Activated CD4-positive, alpha-beta T cell treated with anti-CD3 and anti-CD28 coated beads for 36 hours (primary cell): ENCODE results near the gene KRT6C. TPM values are rescaled to one million over a fixed set of nuclear protein-coding genes. Genes with fewer than 3 reads are reported as not detected.
A peak's percentile ranks its signal among the peaks of the same experiment; 100 is the strongest.
"Not testable (repeated sequence)": the region's sequence is repeated elsewhere in the genome, so short reads cannot be mapped to it uniquely, and the experiment has no call there.

Experiments used
- ATAC-seq: fragments of 200-7000 bp; cut with Tn5 transposase; one replicate; pipeline ENCODE4 v1.10.0; 2021; ENCODE audit warnings: mild to moderate bottlenecking, moderate library complexity
- CTCF ChIA-PET: fragments of 350-600 bp; sonication (Branson Sonifier 250); formaldehyde crosslinking; loops from one replicate; lab custom pipeline; 2021; ENCODE audit warnings: antibody characterized with exemption; lab: Charles Lee
- POLR2A ChIA-PET: fragments of 350-600 bp; sonication (Branson Sonifier 250); formaldehyde crosslinking; loops from one replicate; lab custom pipeline; 2021; ENCODE audit warnings: antibody characterized with exemption, inconsistent platforms; lab: Charles Lee
- DNase-seq: peaks from one replicate; pipeline ENCODE4 v3.0.0-alpha.2; 2020
- H3K27ac Mint-ChIP-seq: one replicate; pipeline ENCODE4 v1.8.0; 2021; ENCODE audit warnings: mixed read lengths
- H3K27me3 Mint-ChIP-seq: one replicate; pipeline ENCODE4 v1.8.0; 2021; ENCODE audit warnings: mixed read lengths
- H3K36me3 Mint-ChIP-seq: one replicate; pipeline ENCODE4 v1.8.0; 2021; ENCODE audit warnings: low read depth, mixed read lengths
- H3K4me1 Mint-ChIP-seq: one replicate; pipeline ENCODE4 v1.8.0; 2021; ENCODE audit warnings: mixed read lengths
- H3K4me3 Mint-ChIP-seq: one replicate; pipeline ENCODE4 v1.8.0; 2021; ENCODE audit warnings: mild to moderate bottlenecking, moderate library complexity, mixed read lengths
- H3K9me3 Mint-ChIP-seq: one replicate; pipeline ENCODE4 v1.8.0; 2021; ENCODE audit warnings: low read depth, mixed read lengths
- intact Hi-C, 2 experiments: fragments of 100-400 bp; cut with DNase I in 1 of 2; cut with micrococcal nuclease in 1 of 2; formaldehyde crosslinking; loops; one replicate each; pipeline versions ENCODE4 v1.14.2 to v1.15.1; 2022 to 2024; cut with DNase I, micrococcal nuclease
- total RNA-seq, 2 experiments: library from RNA; stranded (reverse); gene quantifications; one replicate each; pipeline ENCODE4 v1.2.3, GENCODE V29; 2021

The KRT6C gene
- total RNA-seq, 2 experiments from 2014 or later, result not detected

DNA sequence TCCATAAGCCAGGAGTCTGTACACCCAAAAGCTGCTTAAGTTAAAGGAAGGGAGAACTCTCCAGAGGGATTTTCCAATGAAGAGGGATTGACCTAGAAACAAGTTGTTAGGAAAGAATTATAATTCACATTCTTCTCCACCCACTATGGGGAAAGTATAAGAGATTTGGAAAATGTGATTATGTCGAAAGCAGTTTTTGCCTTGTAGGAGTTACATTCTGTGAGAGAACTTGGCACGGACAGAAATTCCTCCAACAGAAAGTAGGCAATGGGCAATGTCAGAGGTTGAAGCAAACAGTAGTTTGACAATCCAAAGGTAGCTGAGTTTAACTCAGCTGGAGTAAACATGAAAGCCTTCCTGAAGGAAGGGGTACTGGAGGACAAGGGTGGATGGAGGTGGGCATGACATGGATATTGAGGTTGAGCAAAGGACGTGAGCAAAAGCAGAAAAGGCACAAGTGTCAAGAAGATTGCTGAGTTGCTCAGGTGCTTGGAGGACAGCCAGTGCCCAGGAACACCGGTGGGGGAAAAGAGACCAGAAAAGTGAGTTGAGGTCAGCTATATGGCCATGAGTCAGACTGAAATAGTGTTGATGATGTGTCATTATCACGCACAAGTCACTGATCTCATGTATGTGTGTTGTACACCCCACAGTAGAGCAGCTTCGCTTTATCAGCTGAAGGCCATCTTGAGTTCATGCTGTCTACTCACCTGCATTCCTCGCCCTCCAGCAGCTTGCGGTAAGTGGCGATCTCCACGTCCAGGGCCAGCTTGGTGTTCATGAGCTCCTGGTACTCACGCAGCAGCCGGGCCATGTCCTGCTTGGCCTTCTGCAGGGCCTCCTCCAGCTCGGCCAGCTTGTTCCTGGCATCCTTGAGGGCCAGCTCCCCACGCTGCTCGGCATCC is 42.6 kb upstream of the KRT6C start:
- CTCF ChIA-PET, result interaction anchor here (0.6 kb wide), 1 partner anchor 102 kb away, joined by 3 read pairs; no protein-coding TSS in a partner anchor
- Mint-ChIP-seq H3K4me1 (no peaks in the 10 kb centered on the region), H3K27ac (no peak overlapping the region), H3K4me3 (no peak overlapping the region), H3K27me3 (peaks cover 5% of the 10 kb centered on the region), H3K36me3 (no peaks in the 10 kb centered on the region), H3K9me3 (peaks cover 7% of the 10 kb centered on the region)
- POLR2A ChIA-PET, result interaction anchor here (0.5 kb wide), 1 partner anchor 1081 kb away, joined by 7 read pairs; no protein-coding TSS in a partner anchor
- DNase-seq, result no peak
- intact Hi-C loops, result no loop called here
- no peak for ATAC-seq

DNA sequence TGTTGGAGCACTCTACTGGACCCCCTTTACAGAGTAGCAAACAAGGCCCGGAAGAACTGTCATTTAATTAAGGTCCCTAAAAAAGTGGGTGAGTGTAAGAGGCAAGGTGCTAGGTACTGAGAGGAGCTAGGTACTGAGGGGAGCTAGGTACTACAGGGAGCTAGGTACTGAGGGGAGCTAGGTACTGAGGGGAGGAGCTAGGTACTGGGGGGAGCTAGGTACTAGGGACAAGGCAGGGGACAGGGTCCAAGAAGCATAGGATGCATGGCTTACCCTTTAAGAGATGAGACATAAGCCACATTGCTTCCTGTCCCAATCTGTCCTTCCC is 41.7 kb upstream of the KRT6C start:
- no peaks in the 10 kb centered on the region for H3K36me3 Mint-ChIP-seq
- peaks cover 5% of the 10 kb centered on the region for H3K27me3 Mint-ChIP-seq
- ChIA-PET POLR2A (no interaction called here), CTCF (no interaction called here)
- ATAC-seq (no peak), DNase-seq (no peak)
- no peak overlapping the region for H3K4me3 Mint-ChIP-seq
- H3K4me1 Mint-ChIP-seq, result no peaks in the 10 kb centered on the region
- no peak overlapping the region for H3K27ac Mint-ChIP-seq
- intact Hi-C loops, result no loop called here
- H3K9me3 Mint-ChIP-seq, result peaks cover 7% of the 10 kb centered on the region

DNA sequence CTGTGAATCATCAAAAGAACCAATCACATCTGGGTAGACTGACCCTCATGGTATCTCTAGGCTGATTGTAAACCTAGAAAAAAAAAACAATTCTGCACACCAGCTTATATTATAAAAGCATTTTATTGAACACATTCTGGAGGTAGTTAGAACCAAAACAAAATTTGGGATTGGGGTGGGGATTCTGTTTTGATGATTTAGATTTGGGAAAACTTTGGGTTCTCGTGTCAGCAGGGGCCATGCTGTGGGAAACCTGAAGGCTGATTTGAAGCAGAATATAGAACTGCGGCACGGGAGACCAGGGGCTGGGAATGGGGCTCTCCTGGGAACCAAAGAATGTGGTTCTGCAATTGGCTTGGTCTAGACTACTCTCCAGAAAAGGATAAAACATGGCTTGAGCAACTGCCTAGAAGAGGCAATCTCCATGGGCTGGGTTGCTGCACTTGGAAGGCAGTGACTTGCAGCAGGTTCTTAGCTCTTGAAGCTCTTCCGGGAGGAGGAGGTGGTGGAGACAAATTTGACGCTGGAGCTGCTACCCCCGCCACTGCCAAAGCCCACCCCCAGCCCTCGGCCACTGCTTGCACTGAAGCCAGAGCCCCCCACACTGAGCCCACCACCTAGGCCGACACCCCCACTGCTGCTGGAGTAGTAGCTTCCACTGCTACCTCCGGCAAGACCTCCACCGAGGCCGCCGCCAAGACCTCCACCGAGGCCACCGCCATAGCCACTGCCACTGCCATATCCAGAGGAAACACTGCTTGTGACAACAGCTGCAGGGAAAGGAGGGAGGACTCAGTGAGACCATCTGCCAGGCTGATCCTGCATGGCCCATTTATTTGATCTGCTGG is 41.1 kb upstream of the KRT6C start:
- Mint-ChIP-seq H3K27ac (no peak overlapping the region), H3K4me3 (no peak overlapping the region), H3K27me3 (peaks cover 8% of the 10 kb centered on the region), H3K36me3 (no peaks in the 10 kb centered on the region), H3K9me3 (peaks cover 9% of the 10 kb centered on the region), H3K4me1 (no peaks in the 10 kb centered on the region)
- DNase-seq (no peak), ATAC-seq (no peak)
- CTCF ChIA-PET, result interaction anchor here (1.2 kb wide), 1 partner anchor 119 kb away, joined by 4 read pairs; no protein-coding TSS in a partner anchor
- POLR2A ChIA-PET, result no interaction called here
- intact Hi-C loops, result no loop called here

DNA sequence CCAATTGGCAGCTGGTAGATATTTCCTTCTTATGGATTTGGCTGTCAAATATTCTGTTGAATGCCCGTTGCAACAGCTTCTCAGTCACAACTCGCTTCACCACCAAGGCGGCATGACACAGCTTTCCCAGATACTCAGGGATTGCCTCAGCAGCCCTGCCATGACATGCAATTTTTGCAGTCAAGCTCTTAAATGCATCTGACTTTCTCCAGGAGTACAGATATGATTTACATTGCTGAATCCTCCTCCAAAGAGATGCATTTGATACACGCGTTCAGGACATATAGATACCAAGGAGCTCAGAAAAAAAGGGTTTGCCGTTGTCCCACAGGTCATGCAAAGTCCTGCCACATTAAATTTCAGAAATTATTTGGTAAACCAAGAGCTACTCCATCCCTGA is 40.1 kb upstream of the KRT6C start:
- intact Hi-C loops, result no loop called here
- no peak for ATAC-seq
- Mint-ChIP-seq H3K27ac (no peak overlapping the region), H3K4me3 (no peak overlapping the region), H3K27me3 (peaks cover 9% of the 10 kb centered on the region), H3K9me3 (peaks cover 9% of the 10 kb centered on the region), H3K36me3 (no peaks in the 10 kb centered on the region), H3K4me1 (no peaks in the 10 kb centered on the region)
- ChIA-PET CTCF (interaction anchor here (1.2 kb wide), 1 partner anchor 118 kb away, joined by 4 read pairs; no protein-coding TSS in a partner anchor), POLR2A (no interaction called here)
- no peak for DNase-seq

DNA sequence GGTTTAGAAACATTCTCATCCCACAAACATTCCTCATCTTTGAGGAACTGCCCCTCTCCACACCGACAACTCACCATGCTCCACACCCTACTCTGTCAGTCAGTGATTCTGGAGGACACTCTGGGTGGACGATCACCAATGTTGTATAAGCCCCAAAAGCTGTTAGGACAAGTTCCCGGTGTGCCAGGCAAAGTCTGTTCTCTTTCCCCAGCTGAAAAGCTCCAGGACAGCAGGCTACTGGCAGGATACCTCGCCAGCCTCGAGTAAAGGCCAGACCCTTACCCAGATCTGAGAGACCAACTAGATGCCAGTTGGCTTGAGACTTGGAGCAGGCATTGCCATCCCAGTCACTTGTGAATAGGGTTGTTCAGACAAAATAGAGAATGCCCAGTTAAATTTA is 34.6 kb upstream of the KRT6C start:
- intact Hi-C loops, result loop anchor here (5.0 to 10.0 kb wide), 2 partner anchors 113 to 136 kb away; no protein-coding TSS in a partner anchor
- ChIA-PET CTCF (interaction anchor here (0.6 kb wide), 1 partner anchor 1313 kb away, joined by 3 read pairs; no protein-coding TSS in a partner anchor), POLR2A (no interaction called here)
- H3K9me3 Mint-ChIP-seq, result peaks cover 9% of the 10 kb centered on the region
- no peak overlapping the region for H3K27ac Mint-ChIP-seq
- no peaks in the 10 kb centered on the region for H3K4me1 Mint-ChIP-seq
- H3K36me3 Mint-ChIP-seq, result no peaks in the 10 kb centered on the region
- H3K27me3 Mint-ChIP-seq, result peaks cover 27% of the 10 kb centered on the region
- ATAC-seq, result no peak
- H3K4me3 Mint-ChIP-seq, result no peak overlapping the region
- no peak for DNase-seq

DNA sequence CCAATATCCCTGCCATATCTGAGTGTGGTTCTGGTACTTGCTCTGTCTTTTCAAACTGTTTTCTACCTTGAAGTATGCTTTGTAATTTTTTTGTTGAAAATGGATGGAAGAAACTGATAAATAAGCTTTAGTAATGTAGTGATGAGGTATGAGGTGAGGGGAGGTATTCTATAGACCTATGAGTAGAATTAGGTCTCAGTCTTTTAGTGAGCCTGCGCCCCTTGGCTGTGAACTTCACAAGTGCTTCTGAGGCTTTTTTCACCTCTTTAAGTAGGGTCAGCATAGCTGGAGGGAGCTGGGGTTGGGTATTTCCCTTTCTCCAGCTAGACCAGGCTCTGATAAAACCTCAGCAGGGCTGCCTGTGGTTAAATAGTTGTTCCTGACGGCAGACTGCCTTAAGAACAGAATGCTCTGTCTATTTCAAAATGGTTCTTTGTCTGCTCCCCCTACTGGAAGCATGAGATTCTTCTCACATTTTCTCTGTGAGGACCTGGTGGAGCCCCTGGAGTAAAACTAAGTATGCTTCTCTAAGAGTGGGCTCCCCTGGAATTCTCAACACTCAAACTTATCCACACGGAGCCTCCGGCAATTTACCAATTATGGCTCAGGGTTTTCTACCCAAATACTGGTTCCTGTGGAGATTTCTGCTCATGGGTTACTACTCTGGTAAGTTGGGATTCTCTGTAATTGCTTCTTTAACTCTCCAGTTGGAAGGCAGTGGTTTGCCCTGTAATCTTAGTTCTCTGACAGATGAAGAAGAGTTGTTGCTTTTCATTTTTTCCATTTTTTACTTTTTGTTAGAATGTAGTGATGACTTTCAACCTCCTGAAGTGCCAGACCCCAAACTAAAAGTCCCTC is 33.5 kb upstream of the KRT6C start:
- Mint-ChIP-seq H3K27ac (no peak overlapping the region), H3K27me3 (peaks cover 24% of the 10 kb centered on the region), H3K36me3 (no peaks in the 10 kb centered on the region), H3K9me3 (peaks cover 9% of the 10 kb centered on the region), H3K4me1 (no peaks in the 10 kb centered on the region), H3K4me3 (no peak overlapping the region)
- CTCF ChIA-PET, result interaction anchor here (0.6 to 1.3 kb wide), 4 partner anchors 74 to 1314 kb away, joined by 3 to 5 read pairs (median 3); no protein-coding TSS in a partner anchor
- DNase-seq (no peak), ATAC-seq (peak; percentile 58)
- intact Hi-C loops, result loop anchor here (5.0 to 10.0 kb wide), 2 partner anchors 112 to 135 kb away; no protein-coding TSS in a partner anchor
- POLR2A ChIA-PET, result no interaction called here

DNA sequence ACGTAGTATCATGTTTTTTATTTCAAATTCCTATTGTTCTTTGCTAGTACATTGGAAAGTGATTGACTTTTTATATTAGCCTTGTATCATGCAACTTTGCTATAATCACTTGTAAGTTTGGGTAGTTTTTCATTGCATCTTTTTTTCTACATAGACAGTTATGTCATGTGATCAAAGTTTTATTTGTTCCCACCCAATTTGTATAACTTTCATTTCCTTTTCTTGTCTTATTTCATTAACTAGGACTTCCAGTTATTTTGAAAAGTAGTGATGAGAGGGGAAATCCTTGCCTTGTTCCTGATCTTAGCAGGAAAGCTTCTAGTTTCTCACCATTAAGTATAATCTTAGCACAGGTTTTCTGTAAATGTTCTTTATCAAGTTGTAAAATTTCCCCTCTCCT is 29.3 kb upstream of the KRT6C start:
- CTCF ChIA-PET, result no interaction called here
- no peak overlapping the region for H3K27ac Mint-ChIP-seq
- no peaks in the 10 kb centered on the region for H3K9me3 Mint-ChIP-seq
- intact Hi-C loops, result loop anchor here in 1 of 2 experiments (10.0 kb wide), 1 partner anchor 108 kb away; no protein-coding TSS in a partner anchor
- DNase-seq (no peak), ATAC-seq (no peak)
- H3K4me3 Mint-ChIP-seq, result no peak overlapping the region
- H3K4me1 Mint-ChIP-seq, result no peaks in the 10 kb centered on the region
- H3K36me3 Mint-ChIP-seq, result no peaks in the 10 kb centered on the region
- peaks cover 16% of the 10 kb centered on the region for H3K27me3 Mint-ChIP-seq
- POLR2A ChIA-PET, result no interaction called here

DNA sequence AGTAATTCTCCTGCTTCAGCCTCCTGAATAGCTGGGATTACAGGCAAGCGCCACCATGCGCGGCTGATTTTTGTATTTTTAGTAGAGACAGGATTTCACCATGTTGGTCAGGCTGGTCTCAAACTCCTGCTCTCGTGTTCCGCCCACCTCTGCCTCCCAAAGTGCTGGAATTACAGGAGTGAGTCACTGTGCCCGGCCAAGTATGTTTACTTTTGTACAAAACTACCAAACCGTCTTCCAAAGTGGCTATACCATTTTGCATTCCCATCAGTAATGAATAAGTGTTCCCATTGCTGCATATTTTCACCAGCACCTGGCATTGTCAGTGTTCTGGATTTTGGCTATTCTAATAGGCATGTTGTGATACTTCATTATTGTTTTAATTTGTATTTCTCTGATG is 27.9 kb upstream of the KRT6C start:
- ChIA-PET POLR2A (no interaction called here), CTCF (no interaction called here)
- Mint-ChIP-seq H3K27me3 (peaks cover 8% of the 10 kb centered on the region), H3K4me1 (no peaks in the 10 kb centered on the region), H3K36me3 (no peaks in the 10 kb centered on the region), H3K9me3 (no peaks in the 10 kb centered on the region), H3K27ac (no peak overlapping the region), H3K4me3 (no peak overlapping the region)
- DNase-seq (no peak), ATAC-seq (no peak)
- intact Hi-C loops, result loop anchor here in 1 of 2 experiments (10.0 kb wide), 1 partner anchor 107 kb away; no protein-coding TSS in a partner anchor

DNA sequence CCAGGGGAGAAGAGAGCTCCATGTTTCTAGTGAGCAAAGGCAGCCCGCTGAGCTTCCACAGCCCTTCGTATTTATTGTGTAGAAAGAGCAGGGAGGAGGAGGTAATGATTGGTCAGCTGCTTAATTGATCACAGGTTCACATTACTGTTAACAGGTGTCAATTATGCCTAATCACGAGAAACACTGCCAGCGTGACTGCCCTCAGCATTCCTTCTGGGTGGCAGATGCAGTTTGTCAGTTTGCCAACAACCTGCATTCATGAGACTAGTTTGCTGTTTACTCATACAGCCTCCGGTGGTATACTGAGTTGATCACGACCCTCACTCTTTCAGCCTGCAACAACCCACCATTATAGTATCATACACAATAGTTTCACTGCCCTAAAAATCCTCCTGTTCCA is 27.0 kb upstream of the KRT6C start:
- POLR2A ChIA-PET, CTCF ChIA-PET, H3K27me3 Mint-ChIP-seq, H3K36me3 Mint-ChIP-seq, H3K4me1 Mint-ChIP-seq, H3K9me3 Mint-ChIP-seq, H3K4me3 Mint-ChIP-seq, H3K27ac Mint-ChIP-seq, ATAC-seq, DNase-seq: not testable (repeated sequence)
- intact Hi-C loops, result loop anchor here in 1 of 2 experiments (10.0 kb wide), 1 partner anchor 106 kb away; no protein-coding TSS in a partner anchor

DNA sequence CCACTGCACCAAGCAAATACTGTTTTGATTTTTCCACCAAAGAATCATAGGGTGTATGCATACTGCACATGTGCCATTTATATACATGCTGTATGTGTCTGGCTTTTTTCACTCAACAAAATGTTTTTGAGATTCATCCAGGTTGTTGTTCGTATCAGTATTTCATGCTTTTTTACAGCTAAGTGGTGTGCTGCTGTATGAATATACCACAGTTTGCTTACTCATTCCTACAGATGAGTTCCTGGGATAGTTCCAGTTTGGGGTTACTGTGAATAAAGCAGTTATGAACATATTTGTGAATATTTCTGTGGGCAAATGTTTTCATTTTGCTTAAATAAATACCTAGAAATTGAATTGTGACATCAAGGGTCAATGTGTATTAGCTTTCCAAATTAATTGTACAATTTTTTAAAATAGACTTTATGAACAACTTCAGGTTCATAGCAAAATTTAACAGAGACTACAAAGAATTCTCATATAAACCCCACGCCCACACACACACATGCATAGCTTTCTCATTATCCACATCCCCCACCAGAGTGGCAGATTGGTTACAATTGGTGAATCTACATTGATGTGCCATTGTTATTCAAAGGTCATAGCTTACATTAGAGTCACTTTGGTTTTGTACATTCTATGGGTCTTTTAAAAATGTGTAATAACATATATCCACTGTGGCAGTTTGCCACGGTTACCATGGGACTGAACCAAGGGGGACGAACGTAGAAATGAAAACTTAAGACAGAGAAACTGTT is 26.4 kb upstream of the KRT6C start:
- no peaks in the 10 kb centered on the region for H3K36me3 Mint-ChIP-seq
- intact Hi-C loops, result loop anchor here in 1 of 2 experiments (10.0 kb wide), 1 partner anchor 105 kb away; no protein-coding TSS in a partner anchor
- ChIA-PET POLR2A (no interaction called here), CTCF (interaction anchor here (1.2 kb wide), 1 partner anchor 12 kb away, joined by 7 read pairs; no protein-coding TSS in a partner anchor)
- ATAC-seq (no peak), DNase-seq (no peak)
- no peak overlapping the region for H3K4me3 Mint-ChIP-seq
- no peak overlapping the region for H3K27ac Mint-ChIP-seq
- peaks cover 1% of the 10 kb centered on the region for H3K27me3 Mint-ChIP-seq
- no peaks in the 10 kb centered on the region for H3K4me1 Mint-ChIP-seq
- no peaks in the 10 kb centered on the region for H3K9me3 Mint-ChIP-seq
